A673 (cell line): ENCODE results near the gene CDC42BPA. TPM values are rescaled to one million over a fixed set of nuclear protein-coding genes. Genes with fewer than 3 reads are reported as not detected.

ENCODE experiments used
- BruUV-seq: library from RNA; stranded (reverse); fragments of 400-500 nt; replicated peaks from 2 replicates; lab custom pipeline; 2021; lab: Mats Ljungman, UMichigan
- CTCF ChIA-PET: fragments of 300-600 bp; sonication (Branson Sonifier 250); formaldehyde crosslinking; loops from one replicate; lab custom pipeline; 2022; ENCODE audit warnings: antibody characterized with exemption; lab: Charles Lee
- POLR2A ChIA-PET: fragments of 300-600 bp; sonication (Branson Sonifier 250); formaldehyde crosslinking; loops from one replicate; lab custom pipeline; 2022; ENCODE audit warnings: antibody characterized with exemption; ENCODE audit not compliant: low non-redundant PET; lab: Charles Lee
- DNase-seq: peaks from one replicate; pipeline ENCODE4 v3.0.0-alpha.2; 2015; ENCODE audit warnings: low spot score
- H3K27ac ChIP-seq: fragments of 200-600 bp; sonication (generic); 2 replicates; pipeline ENCODE4 v1.5.1; 2016; ENCODE audit warnings: mixed run types, low read depth, mild to moderate bottlenecking, mixed read lengths, antibody characterized with exemption, low read length; ENCODE audit not compliant: poor library complexity, severe bottlenecking
- H3K27me3 ChIP-seq: fragments of 200-600 bp; sonication (generic); replicated peaks from 2 replicates; pipeline ENCODE4 v1.6.1; 2017; ENCODE audit warnings: mixed run types, low read depth, mild to moderate bottlenecking, mixed read lengths, antibody characterized with exemption, low read length; ENCODE audit not compliant: insufficient read depth, poor library complexity
- H3K36me3 ChIP-seq: fragments of 200-600 bp; sonication (generic); 2 replicates; pipeline ENCODE4 v1.6.1; 2016; ENCODE audit warnings: mixed run types, mild to moderate bottlenecking, mixed read lengths, antibody characterized with exemption, low read length; ENCODE audit not compliant: insufficient read depth, poor library complexity, severe bottlenecking
- H3K4me1 ChIP-seq: fragments of 200-600 bp; sonication (generic); 2 replicates; pipeline ENCODE4 v1.6.1; 2017; ENCODE audit warnings: mixed run types, mild to moderate bottlenecking, mixed read lengths, antibody characterized with exemption, low read length; ENCODE audit not compliant: insufficient read depth, poor library complexity, severe bottlenecking
- H3K4me3 ChIP-seq: fragments of 200-600 bp; sonication (generic); 2 replicates; pipeline ENCODE4 v1.5.1; 2016; ENCODE audit warnings: low read depth, mixed run types, mild to moderate bottlenecking, mixed read lengths, low read length; ENCODE audit not compliant: poor library complexity, severe bottlenecking
- H3K9me3 ChIP-seq: fragments of 200-600 bp; sonication (generic); 2 replicates; pipeline ENCODE4 v1.6.1; 2016; ENCODE audit warnings: mixed run types, low read depth, mild to moderate bottlenecking, mixed read lengths, antibody characterized with exemption, low read length; ENCODE audit not compliant: poor library complexity, severe bottlenecking
- EZH2 ChIP-seq: fragments of 200-600 bp; sonication (generic); IDR thresholded peaks from 2 replicates; pipeline ENCODE4 v1.6.1; 2017; ENCODE audit warnings: borderline replicate concordance, low read depth, mild to moderate bottlenecking, mixed read lengths, antibody characterized with exemption, low read length; ENCODE audit not compliant: poor library complexity, severe bottlenecking
- intact Hi-C: fragments of 100-400 bp; cut with micrococcal nuclease; formaldehyde crosslinking; loops from one replicate; pipeline ENCODE4 v1.10.0; 2022; ENCODE audit not compliant: unreplicated experiment
- total RNA-seq: library from RNA; stranded (reverse); gene quantifications from 2 replicates; pipeline ENCODE4 v1.2.3, GENCODE V29; 2021
- TF ChIP-seq, protein P1 (sequence below): fragments of 300-800, 200-600 bp; sonication (generic); conservative IDR thresholded peaks from 2 replicates; pipeline ENCODE4 v1.5.1; 2017; ENCODE audit warnings: low read depth, mild to moderate bottlenecking, antibody characterized with exemption, low read length, moderate library complexity, mixed read lengths

CDC42BPA gene
- total RNA-seq, 1 experiment from 2014 or later, result 21.7 TPM

DNA sequence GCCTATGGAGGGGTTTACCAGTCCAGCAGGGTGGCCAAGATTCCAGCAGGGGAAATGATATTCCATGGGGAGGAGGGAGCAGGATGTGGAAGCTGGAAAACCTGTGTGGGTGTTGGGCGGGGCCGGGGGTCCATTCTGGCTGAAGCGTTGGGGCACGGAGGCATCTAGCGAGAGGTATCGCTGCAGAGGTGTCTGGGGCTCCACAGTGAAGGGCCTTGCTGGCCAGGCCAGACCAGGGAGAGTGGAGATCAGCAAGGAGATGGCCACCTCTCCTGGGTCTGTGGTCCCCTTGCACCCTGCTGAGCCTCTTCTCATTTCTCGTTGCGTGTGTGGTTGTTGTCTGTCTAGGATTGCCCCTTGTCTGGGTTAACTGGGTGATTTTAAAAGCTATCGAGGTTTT lies 372.0 kb downstream of the CDC42BPA start:
- H3K27me3 ChIP-seq, result no peaks in the 10 kb centered on the region
- H3K9me3 ChIP-seq, result no peaks in the 10 kb centered on the region
- BruUV-seq, result no TSS peak
- no peaks in the 10 kb centered on the region for H3K36me3 ChIP-seq
- no peak for TF ChIP-seq EZH2
- TF ChIP-seq, protein P1, sequence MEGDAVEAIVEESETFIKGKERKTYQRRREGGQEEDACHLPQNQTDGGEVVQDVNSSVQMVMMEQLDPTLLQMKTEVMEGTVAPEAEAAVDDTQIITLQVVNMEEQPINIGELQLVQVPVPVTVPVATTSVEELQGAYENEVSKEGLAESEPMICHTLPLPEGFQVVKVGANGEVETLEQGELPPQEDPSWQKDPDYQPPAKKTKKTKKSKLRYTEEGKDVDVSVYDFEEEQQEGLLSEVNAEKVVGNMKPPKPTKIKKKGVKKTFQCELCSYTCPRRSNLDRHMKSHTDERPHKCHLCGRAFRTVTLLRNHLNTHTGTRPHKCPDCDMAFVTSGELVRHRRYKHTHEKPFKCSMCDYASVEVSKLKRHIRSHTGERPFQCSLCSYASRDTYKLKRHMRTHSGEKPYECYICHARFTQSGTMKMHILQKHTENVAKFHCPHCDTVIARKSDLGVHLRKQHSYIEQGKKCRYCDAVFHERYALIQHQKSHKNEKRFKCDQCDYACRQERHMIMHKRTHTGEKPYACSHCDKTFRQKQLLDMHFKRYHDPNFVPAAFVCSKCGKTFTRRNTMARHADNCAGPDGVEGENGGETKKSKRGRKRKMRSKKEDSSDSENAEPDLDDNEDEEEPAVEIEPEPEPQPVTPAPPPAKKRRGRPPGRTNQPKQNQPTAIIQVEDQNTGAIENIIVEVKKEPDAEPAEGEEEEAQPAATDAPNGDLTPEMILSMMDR, result no peak
- intact Hi-C loops, result no loop called here
- H3K27ac ChIP-seq, result no peak overlapping the region
- H3K4me3 ChIP-seq, result no peak overlapping the region
- no peaks in the 10 kb centered on the region for H3K4me1 ChIP-seq
- POLR2A ChIA-PET, result no interaction called here
- CTCF ChIA-PET, result no interaction called here
- no peak for DNase-seq

- Histone ChIP-seq H3K27ac (no peak overlapping the region), H3K36me3 (no peaks in the 10 kb centered on the region), H3K4me3 (no peak overlapping the region), H3K9me3 (no peaks in the 10 kb centered on the region), H3K4me1 (no peaks in the 10 kb centered on the region), H3K27me3 (no peaks in the 10 kb centered on the region)
- no peak for TF ChIP-seq EZH2
- TF ChIP-seq, protein P1, result no peak
- no TSS peak for BruUV-seq
- intact Hi-C loops, result no loop called here
- ChIA-PET CTCF (no interaction called here), POLR2A (no interaction called here)
- DNase-seq, result no peak
These were observed 372.4 kb downstream of the CDC42BPA start for GRCh38 chr1:226945858-226946245.

GRCh38 chr1:226945106-226945857 lies 373.0 kb downstream of the CDC42BPA start:
- ChIA-PET CTCF (no interaction called here), POLR2A (no interaction called here)
- intact Hi-C loops, result no loop called here
- TF ChIP-seq EZH2, result no peak
- TF ChIP-seq, protein P1, result no peak
- no peaks in the 10 kb centered on the region for H3K36me3 ChIP-seq
- BruUV-seq, result no TSS peak
- H3K4me1 ChIP-seq, result peaks cover 5% of the 10 kb centered on the region
- no peak for DNase-seq
- no peak overlapping the region for H3K4me3 ChIP-seq
- H3K27ac ChIP-seq, result no peak overlapping the region
- H3K9me3 ChIP-seq, result no peaks in the 10 kb centered on the region
- no peaks in the 10 kb centered on the region for H3K27me3 ChIP-seq
